HL-60 (cell line): ENCODE data around the gene PXDN.

ENCODE experiments used
- CTCF ChIP-seq: IDR thresholded peaks from one replicate; pipeline ENCODE4 v1.5.1; 2011; ENCODE audit warnings: low read length, control low read depth, inconsistent platforms; ENCODE audit not compliant: insufficient read depth
- POLR2AphosphoS5 ChIP-seq: IDR thresholded peaks from 2 replicates; pipeline ENCODE4 v1.6.1; 2012; ENCODE audit warnings: low read depth
- REST ChIP-seq: IDR thresholded peaks from 2 replicates; pipeline ENCODE4 v1.6.1; 2012; ENCODE audit warnings: low read depth; ENCODE audit not compliant: insufficient replicate concordance

GRCh38 chr2:1672738-1673137 lies 71.6 kb downstream of the PXDN start:
- TF ChIP-seq CTCF (no peak), POLR2AphosphoS5 (no peak), REST (no peak)
